Right lobe of liver (tissue), 6 donors: Measurements from ENCODE around the gene SCAMP4. TPM values are rescaled to one million over a fixed set of nuclear protein-coding genes. Genes with fewer than 3 reads are reported as not detected.
A peak's percentile ranks its signal among the peaks of the same experiment; 100 is the strongest.

Experiments used
- ATAC-seq, 4 donors: fragments of 200-7000 bp; cut with Tn5 transposase; one replicate each; pipeline ENCODE4 v1.9.1; 2020; ENCODE audit warnings: mild to moderate bottlenecking in 4 of 4, moderate library complexity in 4 of 4
- DNase-seq, 3 donors: peaks; one replicate each; pipeline ENCODE4 v3.0.0-alpha.2; 2020
- H3K27ac ChIP-seq, 3 donors: fragments of 200-600 bp; one replicate each; pipeline ENCODE4 v1.8.0; 2022
- H3K27me3 ChIP-seq, 2 donors: fragments of 200-600 bp; one replicate each; pipeline ENCODE4 v1.8.0; 2022
- H3K36me3 ChIP-seq, 4 donors: fragments of 200-600 bp; sonication (generic) in 1 of 4; one replicate each; pipeline versions ENCODE4 v1.5.1 to v1.8.0; 2017 to 2022; ENCODE audit warnings: control low read depth in 1 of 4
- H3K4me1 ChIP-seq, 4 donors: fragments of 200-600 bp; sonication (generic) in 1 of 4; one replicate each; pipeline versions ENCODE4 v1.5.1 to v1.8.0; 2017 to 2022; ENCODE audit warnings: control low read depth in 1 of 4
- H3K4me3 ChIP-seq, 3 donors: fragments of 200-600 bp; one replicate each; pipeline ENCODE4 v1.8.0; 2022
- H3K9me3 ChIP-seq, 4 donors: fragments of 200-600 bp; sonication (generic) in 1 of 4; one replicate each; pipeline versions ENCODE4 v1.5.1 to v1.8.0; 2017 to 2022; ENCODE audit warnings: control low read depth in 1 of 4
- CTCF ChIP-seq, 4 donors: fragments of 200-600 bp in 3 of 4; fragments of 450-650 bp in 1 of 4; IDR thresholded peaks; one replicate each; pipeline versions ENCODE4 v1.5.1 to v1.8.0; 2016 to 2022; ENCODE audit warnings: antibody characterized with exemption in 4 of 4, mild to moderate bottlenecking in 2 of 4
- POLR2A ChIP-seq: fragments of 450-650 bp; IDR thresholded peaks from one replicate; pipeline ENCODE4 v1.6.1; 2017; ENCODE audit warnings: antibody characterized with exemption, mild to moderate bottlenecking
- WGBS: methylation state at CpG from one replicate; pipeline ENCODE4 v1.1.6; 2018; ENCODE audit warnings: low coverage, low lambda C conversion rate; ENCODE audit not compliant: insufficient coverage; ENCODE audit errors: missing lambda C conversion rate; 5-methylcytosine and 5-hydroxymethylcytosine counted together
- intact Hi-C, 2 donors: fragments of 100-400 bp; cut with DNase I; formaldehyde crosslinking; loops; one replicate each; pipeline versions ENCODE4 v1.11.2 to v1.14.1; 2022
- total RNA-seq, 6 experiments: library from RNA; depleted of rRNA in 2 of 6; stranded (reverse); fragments of >200 nt in 2 of 6; fragmentation: NEBNext Ultra II Directional in 3 of 6; extraction: Animal tissue kit (Norgen Biotek cat#: 25700) in 3 of 6; gene quantifications; one replicate each; pipeline versions ENCODE4 v1.1.0 to v1.2.4, GENCODE V29; 2016 to 2023
- donor health status: DM: no; HTN: yes; CAD: no.
- donor health status: DM: no; HTN: no; CAD: no.
- donor health status: DM: no; HTN: no; CAD: no.
- donor health status: DM: no; HTN: yes; CAD: no.
- donor health status: DM: no; HTN: yes; CAD: no.

SCAMP4 gene
- total RNA-seq, 6 experiments from 2014 or later = 22.1 to 60.6 (median 24.4) TPM

- TF ChIP-seq POLR2A (no peak), CTCF (IDR thresholded peaks at IDR 0.05) (no peak)
- Histone ChIP-seq H3K27me3 (no peaks in the 10 kb centered on the region), H3K4me1 (peaks cover 0 to 9% (median 2%) of the 10 kb centered on the region in 4 donors), H3K27ac (peak overlapping the region in 2 of 3 donors; percentile 49 to 86), H3K36me3 (no peaks in the 10 kb centered on the region), H3K9me3 (no peaks in the 10 kb centered on the region), H3K4me3 (peak overlapping the region in 1 of 3 donors; percentile 12)
- DNase-seq (peak in 1 of 3 donors; percentile 34), ATAC-seq (peak in 3 of 4 donors; percentile 2 to 11 (median 4))
- WGBS = 67% methylated on average over 18 of the region's 31 CpGs
- intact Hi-C loops = no loop called here
Observed at GRCh38 chr19:1882089-1882785, 23.0 kb upstream of the SCAMP4 start.

GRCh38 chr19:1882786-1883692, 22.2 kb upstream of the SCAMP4 start:
- WGBS = 66% methylated on average over 6 of the region's 25 CpGs
- Histone ChIP-seq H3K27ac (peak overlapping the region in 2 of 3 donors; percentile 33 to 86), H3K9me3 (no peaks in the 10 kb centered on the region), H3K36me3 (no peaks in the 10 kb centered on the region), H3K4me3 (peak overlapping the region in 2 of 3 donors; percentile 63 to 80), H3K4me1 (peaks cover 0 to 9% (median 2%) of the 10 kb centered on the region in 4 donors), H3K27me3 (no peaks in the 10 kb centered on the region)
- no peak for DNase-seq
- no peak for ATAC-seq
- intact Hi-C loops = no loop called here
- TF ChIP-seq CTCF (IDR thresholded peaks at IDR 0.05) (no peak), POLR2A (no peak)

GRCh38 chr19:1883784-1884183, 21.4 kb upstream of the SCAMP4 start:
- ATAC-seq (no peak), DNase-seq (no peak)
- Histone ChIP-seq H3K27ac (peak overlapping the region in 2 of 3 donors; percentile 33 to 86), H3K36me3 (no peaks in the 10 kb centered on the region), H3K27me3 (no peaks in the 10 kb centered on the region), H3K4me3 (peak overlapping the region; percentile 63 to 89 (median 80)), H3K4me1 (peaks cover 0 to 9% (median 2%) of the 10 kb centered on the region in 4 donors), H3K9me3 (no peaks in the 10 kb centered on the region)
- WGBS = 37% methylated on average over 5 of the region's 8 CpGs
- TF ChIP-seq CTCF (IDR thresholded peaks at IDR 0.05) (no peak), POLR2A (no peak)
- intact Hi-C loops = no loop called here

- no peak for DNase-seq
- Histone ChIP-seq H3K36me3 (no peaks in the 10 kb centered on the region), H3K4me3 (peak overlapping the region; percentile 63 to 89 (median 80)), H3K9me3 (no peaks in the 10 kb centered on the region), H3K27me3 (no peaks in the 10 kb centered on the region), H3K4me1 (peaks cover 0 to 9% (median 2%) of the 10 kb centered on the region in 4 donors), H3K27ac (peak overlapping the region; percentile 70 to 88 (median 86))
- intact Hi-C loops = no loop called here
- TF ChIP-seq CTCF (IDR thresholded peaks at IDR 0.05) = no peak
- no peak for TF ChIP-seq POLR2A
- ATAC-seq = peak in 1 of 4 donors; percentile 16
- under 1% methylated on average over 11 of the region's 11 CpGs for WGBS
Observed at GRCh38 chr19:1884291-1884718, 20.9 kb upstream of the SCAMP4 start.
